ENCODE measurements around the gene ZNF883. TPM values are rescaled to one million over a fixed set of nuclear protein-coding genes. Genes with fewer than 3 reads are reported as not detected.

Gene ZNF883
- total RNA-seq, 1 donor from 2014 or later = not detected

- Histone ChIP-seq H3K9me3 (peaks cover 55 to 96% of the 10 kb centered on the region in 2 donors), H3K4me3 (no peak overlapping the region)
- intact Hi-C loops (cut with DNase I) = no loop called here
Measured at GRCh38 chr9:112997236-112997941, 14.6 kb downstream of the ZNF883 start.

GRCh38 chr9:112971415-112971814 is 40.6 kb downstream of the ZNF883 start:
- Histone ChIP-seq H3K27ac (no peak overlapping the region), H3K27me3 (no peaks in the 10 kb centered on the region), H3K4me1 (no peaks in the 10 kb centered on the region), H3K9me3 (no peaks in the 10 kb centered on the region), H3K36me3 (no peaks in the 10 kb centered on the region), H3K4me3 (no peak overlapping the region)
- no peak for TF ChIP-seq CTCF (IDR thresholded peaks at IDR 0.05)
- intact Hi-C loops (cut with DNase I) = no loop called here
- DNase-seq (ENCODE audit: low spot score in 2 of 2) = no peak

More at GRCh38 chr9:112997236-112997941, 14.6 kb downstream of the ZNF883 start:
- Histone ChIP-seq H3K4me1 (no peaks in the 10 kb centered on the region), H3K36me3 (peaks cover 0 to 26% of the 10 kb centered on the region in 2 donors), H3K27me3 (no peaks in the 10 kb centered on the region), H3K27ac (no peak overlapping the region)
- DNase-seq (ENCODE audit: low spot score in 2 of 2) = no peak
- no peak for TF ChIP-seq CTCF (IDR thresholded peaks at IDR 0.05)

- Histone ChIP-seq H3K27me3 (no peaks in the 10 kb centered on the region), H3K4me3 (no peak overlapping the region), H3K4me1 (no peaks in the 10 kb centered on the region), H3K27ac (no peak overlapping the region), H3K9me3 (no peaks in the 10 kb centered on the region), H3K36me3 (no peaks in the 10 kb centered on the region)
- intact Hi-C loops (cut with DNase I) = no loop called here
- no peak for TF ChIP-seq CTCF (IDR thresholded peaks at IDR 0.05)
- DNase-seq (ENCODE audit: low spot score in 2 of 2) = no peak
Measured at GRCh38 chr9:112970939-112971338, 41.1 kb downstream of the ZNF883 start.

- TF ChIP-seq CTCF (IDR thresholded peaks at IDR 0.05) = no peak
- Histone ChIP-seq H3K9me3 (no peaks in the 10 kb centered on the region), H3K27me3 (no peaks in the 10 kb centered on the region), H3K36me3 (no peaks in the 10 kb centered on the region), H3K27ac (no peak overlapping the region), H3K4me3 (no peak overlapping the region), H3K4me1 (no peaks in the 10 kb centered on the region)
- intact Hi-C loops (cut with DNase I) = no loop called here
- DNase-seq (ENCODE audit: low spot score in 2 of 2) = no peak
Measured at GRCh38 chr9:112969730-112970129, 42.3 kb downstream of the ZNF883 start.

GRCh38 chr9:112955550-112955949 is 56.4 kb downstream of the ZNF883 start:
- no peak for TF ChIP-seq CTCF (IDR thresholded peaks at IDR 0.05)
- no peaks in the 10 kb centered on the region for H3K27me3 ChIP-seq

More at GRCh38 chr9:112955550-112955949, 56.4 kb downstream of the ZNF883 start:
- Histone ChIP-seq H3K27ac (no peak overlapping the region), H3K36me3 (no peaks in the 10 kb centered on the region), H3K4me1 (no peaks in the 10 kb centered on the region), H3K4me3 (no peak overlapping the region), H3K9me3 (no peaks in the 10 kb centered on the region)
- intact Hi-C loops (cut with DNase I) = no loop called here
- no peak for DNase-seq (ENCODE audit: low spot score in 2 of 2)

All from ascending aorta (tissue), 2 donors.